ENCODE measurements around the gene SLC22A7. TPM values are rescaled to one million over a fixed set of nuclear protein-coding genes. Genes with fewer than 3 reads are reported as not detected.
A peak's percentile ranks its signal among the peaks of the same experiment; 100 is the strongest.

Gene SLC22A7
- total RNA-seq, 4 donors from 2014 or later = 0.42 TPM; not detected in 3

GRCh38 chr6:43304882-43305281, 6.8 kb downstream of the SLC22A7 start:
- Histone ChIP-seq H3K9me3 (no peaks in the 10 kb centered on the region), H3K36me3 (no peaks in the 10 kb centered on the region), H3K4me3 (no peak overlapping the region), H3K27ac (no peak overlapping the region), H3K4me1 (peaks cover 4 to 8% of the 10 kb centered on the region in 2 donors), H3K27me3 (peaks cover 13 to 31% (median 19%) of the 10 kb centered on the region in 3 donors)
- ATAC-seq = no peak
- no peak for TF ChIP-seq CTCF (IDR thresholded peaks at IDR 0.05 in 4 of 5, conservative IDR thresholded peaks at IDR 0.05 in 1 of 5)
- TF ChIP-seq POLR2A (IDR thresholded peaks at IDR 0.05) = no peak
- intact Hi-C loops (cut with DNase I; ENCODE audit: low total_unique reads) (no loop called here), in situ Hi-C loops (cut with MboI; ENCODE audit: low sequenced_read_pairs in 4 of 4) (no loop called here)
- DNase-seq = no peak

GRCh38 chr6:43306086-43306485, 8.0 kb downstream of the SLC22A7 start:
- in situ Hi-C loops (cut with MboI; ENCODE audit: low sequenced_read_pairs in 4 of 4) (no loop called here), intact Hi-C loops (cut with DNase I; ENCODE audit: low total_unique reads) (no loop called here)
- Histone ChIP-seq H3K4me3 (no peak overlapping the region), H3K27ac (no peak overlapping the region), H3K27me3 (peaks cover 12 to 26% (median 18%) of the 10 kb centered on the region in 3 donors), H3K9me3 (no peaks in the 10 kb centered on the region), H3K36me3 (no peaks in the 10 kb centered on the region), H3K4me1 (peaks cover 4 to 8% of the 10 kb centered on the region in 2 donors)
- TF ChIP-seq POLR2A (IDR thresholded peaks at IDR 0.05) = no peak
- TF ChIP-seq CTCF (IDR thresholded peaks at IDR 0.05 in 4 of 5, conservative IDR thresholded peaks at IDR 0.05 in 1 of 5) = no peak
- DNase-seq = no peak
- ATAC-seq = no peak

GRCh38 chr6:43307451-43308100, 9.5 kb downstream of the SLC22A7 start:
- Histone ChIP-seq H3K4me3 (no peak overlapping the region), H3K9me3 (no peaks in the 10 kb centered on the region), H3K4me1 (peaks cover 4 to 8% of the 10 kb centered on the region in 2 donors), H3K27ac (no peak overlapping the region), H3K36me3 (no peaks in the 10 kb centered on the region), H3K27me3 (peaks cover 8 to 22% (median 13%) of the 10 kb centered on the region in 3 donors)
- ATAC-seq (no peak), DNase-seq (no peak)
- intact Hi-C loops (cut with DNase I; ENCODE audit: low total_unique reads) = no loop called here
- in situ Hi-C loops (cut with MboI; ENCODE audit: low sequenced_read_pairs in 4 of 4) = no loop called here
- TF ChIP-seq CTCF (IDR thresholded peaks at IDR 0.05 in 4 of 5, conservative IDR thresholded peaks at IDR 0.05 in 1 of 5) (no peak), POLR2A (IDR thresholded peaks at IDR 0.05) (no peak)

GRCh38 chr6:43308101-43308989, 10.3 kb downstream of the SLC22A7 start, which contains the start of gene CRIP3:
Gene CRIP3, minus strand, starts transcription at chr6:43308826. Its CDS starts 34 bp downstream, at chr6:43308792.
- H3K4me1 ChIP-seq = peaks cover 4 to 8% of the 10 kb centered on the region in 2 donors
- H3K27me3 ChIP-seq = peaks cover 8 to 22% (median 13%) of the 10 kb centered on the region in 3 donors
- in situ Hi-C loops (cut with MboI; ENCODE audit: low sequenced_read_pairs in 4 of 4) (no loop called here), intact Hi-C loops (cut with DNase I; ENCODE audit: low total_unique reads) (no loop called here)
- peak; percentile 42 to 58 for ATAC-seq
- TF ChIP-seq POLR2A (IDR thresholded peaks at IDR 0.05) (no peak), CTCF (IDR thresholded peaks at IDR 0.05 in 4 of 5, conservative IDR thresholded peaks at IDR 0.05 in 1 of 5) (no peak)
- peak within 1 kb of the TSS; percentile 14 to 54 (median 40) for H3K4me3 ChIP-seq
- H3K27ac ChIP-seq = no peak within 1 kb of the TSS
- no peak for DNase-seq
- no peaks in the 10 kb centered on the region for H3K36me3 ChIP-seq
- H3K9me3 ChIP-seq = no peaks in the 10 kb centered on the region

All from gastrocnemius medialis (tissue), 4 donors.